Pancreas (tissue), 10 donors: ENCODE results near the gene PARVG. TPM values are rescaled to one million over a fixed set of nuclear protein-coding genes. Genes with fewer than 3 reads are reported as not detected.

Experiments
- ATAC-seq, 4 donors: fragments of 200-7000 bp; cut with Tn5 transposase; one replicate each; pipeline versions ENCODE4 v1.8.0 to v1.9.1; 2020; ENCODE audit warnings: mild to moderate bottlenecking in 4 of 4, moderate library complexity in 4 of 4
- DNase-seq, 6 donors: peaks; one replicate each; pipeline ENCODE4 v3.0.0-alpha.2; 2020
- FAIRE-seq: peaks from 2 replicates; lab custom pipeline; 2012; peaks lifted over from hg19 to GRCh38; lab: Jason Lieb, UNC
- H3K27ac ChIP-seq, 4 donors: fragments of 200-600 bp; sonication (generic); 1 replicate in 3 of 4; 2 replicates in 1 of 4; pipeline versions ENCODE4 v1.5.0 to v1.8.0; 2020
- H3K27me3 ChIP-seq, 4 donors: fragments of 200-600 bp; one replicate each; pipeline ENCODE4 v1.8.0; 2021
- H3K36me3 ChIP-seq, 3 donors: fragments of 200-600 bp; sonication (generic) in 1 of 3; one replicate each; pipeline versions ENCODE4 v1.5.0 to v1.8.0; 2020 to 2021
- H3K4me1 ChIP-seq, 3 donors: fragments of 200-600 bp; one replicate each; pipeline ENCODE4 v1.8.0; 2021
- H3K4me3 ChIP-seq, 4 donors: fragments of 200-600 bp; sonication (generic) in 2 of 4; one replicate each; pipeline versions ENCODE4 v1.5.0 to v1.8.0; 2020 to 2021
- H3K9me3 ChIP-seq, 4 donors: fragments of 200-600 bp; one replicate each; pipeline ENCODE4 v1.8.0; 2021
- WGBS, 2 donors: extraction: QIAGEN DNeasy Blood & Tissue Kit; methylation state at CpG; one replicate each; pipeline ENCODE4 v1.1.7; 2013; 5-methylcytosine and 5-hydroxymethylcytosine counted together
- intact Hi-C, 3 donors: fragments of 100-400 bp; cut with DNase I; formaldehyde crosslinking; loops; one replicate each; pipeline versions ENCODE4 v1.11.1 to v1.14.2; 2022
- polyA plus RNA-seq, 2 donors: library from polyadenylated mRNA; stranded (reverse); fragments of 200-250 nt; gene quantifications; one replicate each; pipeline ENCODE4 v1.2.3, GENCODE V29; 2013
- total RNA-seq, 6 donors: library from RNA; stranded (reverse); fragmentation: NEBNext Ultra II Directional in 4 of 6; extraction: Animal tissue kit (Norgen Biotek cat#: 25700) in 4 of 6; gene quantifications; one replicate each; pipeline versions ENCODE4 v1.2.1 to v1.2.4, GENCODE V29; 2021 to 2023
- TF ChIP-seq, protein P1 (sequence below), 4 donors: fragments of 200-600 bp; sonication (generic) in 3 of 4; IDR thresholded peaks; one replicate each; pipeline versions ENCODE4 v1.5.0 to v1.8.0; 2021; ENCODE audit warnings: antibody characterized with exemption in 4 of 4
- donor health status: healthy with polysubstance abuse.
- donor health status: DM: no; HTN: no; CAD: no; lungs with moderate emphysema.
- donor health status: DM: no; HTN: no; CAD: no.
- donor health status: control.
- donor health status: control.
- donor health status: Bipolar disorder and iron deficiency.
- donor health status: DM: yes; HTN: yes; CAD: no.
- donor health status: DM: no; HTN: no; CAD: no.
- donor health status: DM: no; HTN: no; CAD: no.
- donor health status: DM: yes; HTN: yes; CAD: no.

PARVG gene, protein sequence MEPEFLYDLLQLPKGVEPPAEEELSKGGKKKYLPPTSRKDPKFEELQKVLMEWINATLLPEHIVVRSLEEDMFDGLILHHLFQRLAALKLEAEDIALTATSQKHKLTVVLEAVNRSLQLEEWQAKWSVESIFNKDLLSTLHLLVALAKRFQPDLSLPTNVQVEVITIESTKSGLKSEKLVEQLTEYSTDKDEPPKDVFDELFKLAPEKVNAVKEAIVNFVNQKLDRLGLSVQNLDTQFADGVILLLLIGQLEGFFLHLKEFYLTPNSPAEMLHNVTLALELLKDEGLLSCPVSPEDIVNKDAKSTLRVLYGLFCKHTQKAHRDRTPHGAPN
- 10 to 100 TPM in 1 of 6 donors, 1 to 10 TPM in 5; 1.1 to 17.0 (median 2.4) TPM for total RNA-seq
- polyA plus RNA-seq, result 1 to 10 TPM; 3.1 to 8.1 TPM

- FAIRE-seq (no peak), ATAC-seq (peak in 1 of 4 donors; percentile 26), DNase-seq (no peak)
- peak within 1 kb of the TSS in 2 of 4 donors; percentile 47 to 70 for H3K27ac ChIP-seq
- H3K36me3 ChIP-seq, result no peaks in the 10 kb centered on the region
- no peaks in the 10 kb centered on the region for H3K27me3 ChIP-seq
- no peaks in the 10 kb centered on the region for H3K9me3 ChIP-seq
- no peaks in the 10 kb centered on the region for H3K4me1 ChIP-seq
- WGBS, 2 donors, result 36 to 46% methylated on average over 5 of the region's 5 CpGs
- intact Hi-C loops, result no loop called here
- peak within 1 kb of the TSS in 1 of 4 donors; percentile 27 for H3K4me3 ChIP-seq
- TF ChIP-seq, protein P1, sequence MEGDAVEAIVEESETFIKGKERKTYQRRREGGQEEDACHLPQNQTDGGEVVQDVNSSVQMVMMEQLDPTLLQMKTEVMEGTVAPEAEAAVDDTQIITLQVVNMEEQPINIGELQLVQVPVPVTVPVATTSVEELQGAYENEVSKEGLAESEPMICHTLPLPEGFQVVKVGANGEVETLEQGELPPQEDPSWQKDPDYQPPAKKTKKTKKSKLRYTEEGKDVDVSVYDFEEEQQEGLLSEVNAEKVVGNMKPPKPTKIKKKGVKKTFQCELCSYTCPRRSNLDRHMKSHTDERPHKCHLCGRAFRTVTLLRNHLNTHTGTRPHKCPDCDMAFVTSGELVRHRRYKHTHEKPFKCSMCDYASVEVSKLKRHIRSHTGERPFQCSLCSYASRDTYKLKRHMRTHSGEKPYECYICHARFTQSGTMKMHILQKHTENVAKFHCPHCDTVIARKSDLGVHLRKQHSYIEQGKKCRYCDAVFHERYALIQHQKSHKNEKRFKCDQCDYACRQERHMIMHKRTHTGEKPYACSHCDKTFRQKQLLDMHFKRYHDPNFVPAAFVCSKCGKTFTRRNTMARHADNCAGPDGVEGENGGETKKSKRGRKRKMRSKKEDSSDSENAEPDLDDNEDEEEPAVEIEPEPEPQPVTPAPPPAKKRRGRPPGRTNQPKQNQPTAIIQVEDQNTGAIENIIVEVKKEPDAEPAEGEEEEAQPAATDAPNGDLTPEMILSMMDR (IDR thresholded peaks at IDR 0.05), result no peak
Measured at GRCh38 chr22:44180706-44181032, at the start of gene PARVG. Gene PARVG (plus strand): TSS chr22:44180925. CDS start chr22:44183330, 2,405 bp downstream.

DNA sequence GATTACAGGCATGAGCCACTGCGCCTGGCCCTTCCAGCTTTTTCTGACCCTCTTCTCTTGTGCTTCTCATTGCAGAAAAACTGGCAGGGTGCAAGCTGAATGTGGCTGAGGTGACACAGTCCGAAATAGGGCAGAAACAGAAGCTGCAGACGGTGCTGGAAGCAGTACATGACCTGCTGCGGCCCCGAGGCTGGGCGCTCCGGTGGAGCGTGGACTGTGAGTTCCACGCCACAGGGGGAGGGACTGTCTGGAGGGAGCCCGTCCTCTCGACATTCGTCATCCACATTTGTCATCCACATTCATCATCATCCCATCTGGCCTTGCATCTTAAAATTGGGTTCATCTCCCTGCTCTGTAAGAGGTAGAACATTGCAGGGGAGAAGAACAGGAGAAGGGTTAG is 49.3 kb upstream of the PARVG start:
- TF ChIP-seq, protein P1 (IDR thresholded peaks at IDR 0.05), result no peak
- no peak for ATAC-seq
- FAIRE-seq, result no peak
- no peaks in the 10 kb centered on the region for H3K9me3 ChIP-seq
- H3K36me3 ChIP-seq, result no peaks in the 10 kb centered on the region
- no peak overlapping the region for H3K27ac ChIP-seq
- whole genome bisulfite sequencing, 2 donors, result 89 to 92% methylated on average over 12 of the region's 12 CpGs
- no peak overlapping the region for H3K4me3 ChIP-seq
- no peak for DNase-seq
- intact Hi-C loops, result no loop called here
- H3K27me3 ChIP-seq, result no peaks in the 10 kb centered on the region
- no peaks in the 10 kb centered on the region for H3K4me1 ChIP-seq

DNA sequence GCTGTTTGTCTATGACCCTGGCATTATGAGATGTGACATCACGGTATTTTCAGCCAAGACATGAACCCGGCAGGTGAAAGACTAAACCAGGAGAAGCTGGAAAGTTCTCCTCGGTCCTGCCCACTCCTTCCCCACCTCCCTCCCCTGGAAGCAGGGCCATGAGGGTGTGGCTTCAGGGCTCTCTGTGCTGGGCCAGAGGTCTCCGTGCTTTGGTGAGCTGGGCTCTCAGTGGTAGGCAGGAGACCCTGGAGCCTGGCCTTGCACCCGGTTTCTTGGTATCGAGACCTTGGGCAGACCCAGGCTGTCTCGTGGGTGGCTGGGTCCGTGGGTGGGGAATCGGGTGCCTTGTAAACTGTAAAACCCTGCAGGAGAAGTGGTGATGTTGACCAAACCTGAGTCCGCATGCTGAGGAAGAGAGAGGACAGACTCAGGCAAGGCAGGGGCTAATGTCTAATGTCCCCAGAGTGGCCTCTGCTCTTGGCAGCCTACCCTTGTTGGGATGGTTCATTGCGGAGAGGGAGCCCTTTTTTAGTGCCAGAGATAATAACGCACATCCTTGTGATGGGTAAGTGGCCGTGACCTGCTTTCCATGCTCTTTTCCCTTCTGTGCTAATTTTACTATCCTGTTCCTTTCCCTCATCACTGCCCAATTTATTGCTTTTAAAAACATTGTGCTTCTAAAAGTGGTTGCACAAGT is 48.6 kb upstream of the PARVG start:
- intact Hi-C loops, result no loop called here
- Histone ChIP-seq H3K4me3 (no peak overlapping the region), H3K9me3 (no peaks in the 10 kb centered on the region), H3K36me3 (no peaks in the 10 kb centered on the region), H3K4me1 (no peaks in the 10 kb centered on the region), H3K27ac (no peak overlapping the region), H3K27me3 (no peaks in the 10 kb centered on the region)
- TF ChIP-seq, protein P1 (IDR thresholded peaks at IDR 0.05), result no peak
- 82 to 83% methylated on average over 13 of the region's 13 CpGs for WGBS, 2 donors
- ATAC-seq (no peak), DNase-seq (no peak), FAIRE-seq (no peak)

DNA sequence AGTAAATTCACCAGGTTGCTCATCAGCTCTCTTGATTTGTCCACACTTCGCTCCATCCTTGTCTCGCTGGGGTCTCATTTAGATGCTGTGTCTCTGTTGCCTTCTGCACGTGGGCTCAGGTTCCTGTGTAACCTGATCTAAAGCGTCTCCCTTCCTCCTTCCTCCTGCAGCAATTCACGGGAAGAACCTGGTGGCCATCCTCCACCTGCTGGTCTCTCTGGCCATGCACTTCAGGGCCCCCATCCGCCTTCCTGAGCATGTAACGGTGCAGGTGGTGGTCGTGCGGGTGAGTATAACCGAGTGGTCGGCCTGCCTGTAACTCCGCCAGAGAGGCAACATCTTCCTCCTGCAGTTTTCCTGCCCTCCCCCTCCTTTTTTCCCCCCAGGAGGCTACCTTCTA is 48.0 kb upstream of the PARVG start:
- WGBS, 2 donors, result 79 to 80% methylated on average over 12 of the region's 12 CpGs
- H3K27ac ChIP-seq, result no peak overlapping the region
- no peaks in the 10 kb centered on the region for H3K27me3 ChIP-seq
- no peaks in the 10 kb centered on the region for H3K36me3 ChIP-seq
- FAIRE-seq (no peak), ATAC-seq (no peak), DNase-seq (peak in 1 of 6 donors; percentile 33)
- H3K9me3 ChIP-seq, result no peaks in the 10 kb centered on the region
- no peaks in the 10 kb centered on the region for H3K4me1 ChIP-seq
- TF ChIP-seq, protein P1 (IDR thresholded peaks at IDR 0.05), result no peak
- intact Hi-C loops, result no loop called here
- no peak overlapping the region for H3K4me3 ChIP-seq

DNA sequence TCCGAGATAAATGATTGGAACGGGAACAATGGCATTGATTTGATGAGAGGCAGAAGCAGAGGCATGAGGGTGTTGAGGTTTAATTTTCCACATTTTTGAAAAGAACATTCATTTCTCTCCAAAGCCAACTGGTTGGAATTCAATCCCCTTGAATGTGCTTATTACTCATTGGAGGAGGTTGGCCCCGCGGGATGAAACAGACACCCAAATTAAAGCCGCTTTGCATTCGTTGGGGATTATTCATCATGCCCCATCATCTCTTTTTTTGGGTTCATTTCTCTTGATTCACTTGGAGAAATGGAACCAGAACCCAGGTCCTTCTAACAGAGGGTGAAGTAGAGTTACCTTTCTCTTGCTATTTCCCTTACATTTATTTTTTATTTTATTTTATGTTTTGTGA is 47.6 kb upstream of the PARVG start:
- no peak overlapping the region for H3K4me3 ChIP-seq
- H3K36me3 ChIP-seq, result no peaks in the 10 kb centered on the region
- intact Hi-C loops, result no loop called here
- DNase-seq, result no peak
- ATAC-seq, result no peak
- 78 to 80% methylated on average over 6 of the region's 6 CpGs for WGBS, 2 donors
- H3K4me1 ChIP-seq, result no peaks in the 10 kb centered on the region
- H3K9me3 ChIP-seq, result no peaks in the 10 kb centered on the region
- no peak overlapping the region for H3K27ac ChIP-seq
- TF ChIP-seq, protein P1 (IDR thresholded peaks at IDR 0.05), result no peak
- H3K27me3 ChIP-seq, result no peaks in the 10 kb centered on the region
- FAIRE-seq, result no peak
